WTC11 (cell line): ENCODE measurements around the gene AIFM2. TPM values are rescaled to one million over a fixed set of nuclear protein-coding genes. Genes with fewer than 3 reads are reported as not detected.

Source experiments
- ATAC-seq: fragments of 200-7000 bp; cut with Tn5 transposase; 2 replicates; pipeline ENCODE4 v1.10.0; 2021; ENCODE audit warnings: mild to moderate bottlenecking, moderate library complexity
- CTCF ChIA-PET: fragments of 300-600 bp; sonication (Branson Sonifier 250); formaldehyde crosslinking; loops from one replicate; lab custom pipeline; 2021; ENCODE audit warnings: antibody characterized with exemption; lab: Charles Lee
- POLR2A ChIA-PET: fragments of 350-600 bp; sonication (Branson Sonifier 250); formaldehyde crosslinking; loops from one replicate; lab custom pipeline; 2021; ENCODE audit warnings: antibody characterized with exemption; lab: Charles Lee
- DNase-seq: peaks from one replicate; pipeline ENCODE4 v3.0.0; 2021; ENCODE audit warnings: low spot score
- H3K27ac Mint-ChIP-seq: 2 replicates; pipeline ENCODE4 v1.8.0; 2021; ENCODE audit warnings: mixed read lengths
- H3K27me3 Mint-ChIP-seq: 2 replicates; pipeline ENCODE4 v1.8.0; 2021; ENCODE audit warnings: low read depth, mild to moderate bottlenecking, moderate library complexity, mixed read lengths
- H3K36me3 Mint-ChIP-seq: 2 replicates; pipeline ENCODE4 v1.8.0; 2021; ENCODE audit warnings: mixed read lengths
- H3K4me1 Mint-ChIP-seq: 2 replicates; pipeline ENCODE4 v1.8.0; 2022; ENCODE audit warnings: mixed read lengths
- H3K4me3 Mint-ChIP-seq: 2 replicates; pipeline ENCODE4 v1.8.0; 2021; ENCODE audit warnings: mild to moderate bottlenecking, moderate library complexity, mixed read lengths
- H3K9me3 Mint-ChIP-seq: 2 replicates; pipeline ENCODE4 v1.8.0; 2021; ENCODE audit warnings: mixed read lengths
- CREB1 ChIP-seq: sonication (generic); formaldehyde crosslinking; IDR thresholded peaks from 2 replicates; pipeline ENCODE4 v1.8.0; 2023; ENCODE audit warnings: mild to moderate bottlenecking, missing genetic modification reagents
- E2F5 ChIP-seq: sonication (generic); formaldehyde crosslinking; IDR thresholded peaks from 2 replicates; pipeline ENCODE4 v1.8.1; 2022; ENCODE audit warnings: mild to moderate bottlenecking, moderate library complexity, missing genetic modification reagents
- ETV6 ChIP-seq: sonication (generic); formaldehyde crosslinking; IDR thresholded peaks from 2 replicates; pipeline ENCODE4 v1.8.1; 2022; ENCODE audit warnings: mild to moderate bottlenecking, missing genetic modification reagents
- GTF2I ChIP-seq: fragments of 250-450 bp; sonication (Bioruptor Pico); conservative IDR thresholded peaks from 2 replicates; pipeline ENCODE4 v1.4.0; 2021; ENCODE audit warnings: mild to moderate bottlenecking
- IRF1 ChIP-seq: sonication (generic); formaldehyde crosslinking; IDR thresholded peaks from 2 replicates; pipeline ENCODE4 v1.8.0; 2023; ENCODE audit warnings: missing genetic modification reagents
- MAX ChIP-seq: sonication (generic); formaldehyde crosslinking; IDR thresholded peaks from 2 replicates; pipeline ENCODE4 v1.8.0; 2022; ENCODE audit warnings: mild to moderate bottlenecking, missing genetic modification reagents
- MYBL2 ChIP-seq: sonication (generic); formaldehyde crosslinking; IDR thresholded peaks from 2 replicates; pipeline ENCODE4 v1.8.1; 2023; ENCODE audit warnings: mild to moderate bottlenecking, moderate library complexity, missing genetic modification reagents
- PRRX2 ChIP-seq: fragments of 250-450 bp; sonication (Bioruptor Pico); IDR thresholded peaks from 2 replicates; pipeline ENCODE4 v1.8.0; 2021; ENCODE audit warnings: mild to moderate bottlenecking
- RORB ChIP-seq: fragments of 250-450 bp; sonication (Bioruptor Pico); IDR thresholded peaks from 2 replicates; pipeline ENCODE4 v1.9.0; 2021; ENCODE audit warnings: mild to moderate bottlenecking
- SMAD3 ChIP-seq: sonication (generic); formaldehyde crosslinking; IDR thresholded peaks from 2 replicates; pipeline ENCODE4 v1.8.0; 2022; ENCODE audit warnings: missing genetic modification reagents, mild to moderate bottlenecking, borderline replicate concordance
- SOX15 ChIP-seq: fragments of 250-450 bp; sonication (Bioruptor Pico); IDR thresholded peaks from 2 replicates; pipeline ENCODE4 v1.9.0; 2021; ENCODE audit warnings: mild to moderate bottlenecking
- STAT6 ChIP-seq: sonication (generic); formaldehyde crosslinking; conservative IDR thresholded peaks from 2 replicates; pipeline ENCODE4 v1.8.1; 2023; ENCODE audit warnings: mild to moderate bottlenecking, low read depth, missing genetic modification reagents, moderate library complexity
- TEAD1 ChIP-seq: sonication (generic); formaldehyde crosslinking; IDR thresholded peaks from 2 replicates; pipeline ENCODE4 v1.8.0; 2022; ENCODE audit warnings: mild to moderate bottlenecking, missing genetic modification reagents
- USF1 ChIP-seq: sonication (generic); formaldehyde crosslinking; IDR thresholded peaks from 2 replicates; pipeline ENCODE4 v1.8.0; 2022; ENCODE audit warnings: mild to moderate bottlenecking, missing genetic modification reagents
- ZBTB21 ChIP-seq: sonication (generic); formaldehyde crosslinking; IDR thresholded peaks from 2 replicates; pipeline ENCODE4 v1.8.1; 2023; ENCODE audit warnings: mild to moderate bottlenecking, missing genetic modification reagents, borderline replicate concordance
- ZNF121 ChIP-seq: sonication (generic); formaldehyde crosslinking; IDR thresholded peaks from 2 replicates; pipeline ENCODE4 v1.8.0; 2023; ENCODE audit warnings: missing genetic modification reagents
- ZNF263 ChIP-seq: sonication (generic); formaldehyde crosslinking; IDR thresholded peaks from 2 replicates; pipeline ENCODE4 v1.8.1; 2022; ENCODE audit warnings: low read depth, mild to moderate bottlenecking, moderate library complexity, missing genetic modification reagents
- ZNF425 ChIP-seq: fragments of 250-450 bp; sonication (Bioruptor Pico); conservative IDR thresholded peaks from 2 replicates; pipeline ENCODE4 v1.9.0; 2021; ENCODE audit warnings: mild to moderate bottlenecking
- total RNA-seq: library from RNA; stranded (reverse); gene quantifications from 3 replicates; pipeline ENCODE4 v1.2.3, GENCODE V29; 2021
- TF ChIP-seq, protein P1 (sequence below): fragments of 250-450 bp; sonication (Bioruptor Pico); IDR thresholded peaks from 2 replicates; pipeline ENCODE4 v1.8.0; 2021; ENCODE audit warnings: mild to moderate bottlenecking
- TF ChIP-seq, protein P2 (sequence below): sonication (generic); formaldehyde crosslinking; IDR thresholded peaks from 2 replicates; pipeline ENCODE4 v1.8.0; 2022; ENCODE audit warnings: mild to moderate bottlenecking, missing genetic modification reagents

Gene AIFM2
- total RNA-seq, 1 experiment from 2014 or later = 4.4 TPM

- TF ChIP-seq ETV6 (CRISPR knock-in tag) = peak; percentile 33; the same call in 1 of the 2 replicates
- TF ChIP-seq E2F5 = peak; percentile 37; the same call in 1 of the 2 replicates
- TF ChIP-seq USF1 (CRISPR knock-in tag) = 0 out of 2 replicates have a peak, but pooled peaks have one; percentile 21
- no peak for TF ChIP-seq CREB1 (CRISPR knock-in tag)
- TF ChIP-seq STAT6 = no peak
- TF ChIP-seq SOX15 = no peak
- TF ChIP-seq SMAD3 (CRISPR knock-in tag) = no peak
- TF ChIP-seq, protein P1, sequence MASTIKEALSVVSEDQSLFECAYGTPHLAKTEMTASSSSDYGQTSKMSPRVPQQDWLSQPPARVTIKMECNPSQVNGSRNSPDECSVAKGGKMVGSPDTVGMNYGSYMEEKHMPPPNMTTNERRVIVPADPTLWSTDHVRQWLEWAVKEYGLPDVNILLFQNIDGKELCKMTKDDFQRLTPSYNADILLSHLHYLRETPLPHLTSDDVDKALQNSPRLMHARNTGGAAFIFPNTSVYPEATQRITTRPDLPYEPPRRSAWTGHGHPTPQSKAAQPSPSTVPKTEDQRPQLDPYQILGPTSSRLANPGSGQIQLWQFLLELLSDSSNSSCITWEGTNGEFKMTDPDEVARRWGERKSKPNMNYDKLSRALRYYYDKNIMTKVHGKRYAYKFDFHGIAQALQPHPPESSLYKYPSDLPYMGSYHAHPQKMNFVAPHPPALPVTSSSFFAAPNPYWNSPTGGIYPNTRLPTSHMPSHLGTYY (CRISPR knock-in tag) = peak; percentile 69; the same call in 1 of the 2 replicates
- TF ChIP-seq PRRX2 (CRISPR knock-in tag) = no peak
- TF ChIP-seq ZBTB21 (CRISPR knock-in tag) = peak; percentile 59
- TF ChIP-seq ZNF263 (CRISPR knock-in tag) = no peak
- TF ChIP-seq, all 79 proteins: peak for 24
Measured at GRCh38 chr10:70146489-70147258, 14.0 kb upstream of the AIFM2 start, which contains the start of gene TYSND1 (continued).

DNA sequence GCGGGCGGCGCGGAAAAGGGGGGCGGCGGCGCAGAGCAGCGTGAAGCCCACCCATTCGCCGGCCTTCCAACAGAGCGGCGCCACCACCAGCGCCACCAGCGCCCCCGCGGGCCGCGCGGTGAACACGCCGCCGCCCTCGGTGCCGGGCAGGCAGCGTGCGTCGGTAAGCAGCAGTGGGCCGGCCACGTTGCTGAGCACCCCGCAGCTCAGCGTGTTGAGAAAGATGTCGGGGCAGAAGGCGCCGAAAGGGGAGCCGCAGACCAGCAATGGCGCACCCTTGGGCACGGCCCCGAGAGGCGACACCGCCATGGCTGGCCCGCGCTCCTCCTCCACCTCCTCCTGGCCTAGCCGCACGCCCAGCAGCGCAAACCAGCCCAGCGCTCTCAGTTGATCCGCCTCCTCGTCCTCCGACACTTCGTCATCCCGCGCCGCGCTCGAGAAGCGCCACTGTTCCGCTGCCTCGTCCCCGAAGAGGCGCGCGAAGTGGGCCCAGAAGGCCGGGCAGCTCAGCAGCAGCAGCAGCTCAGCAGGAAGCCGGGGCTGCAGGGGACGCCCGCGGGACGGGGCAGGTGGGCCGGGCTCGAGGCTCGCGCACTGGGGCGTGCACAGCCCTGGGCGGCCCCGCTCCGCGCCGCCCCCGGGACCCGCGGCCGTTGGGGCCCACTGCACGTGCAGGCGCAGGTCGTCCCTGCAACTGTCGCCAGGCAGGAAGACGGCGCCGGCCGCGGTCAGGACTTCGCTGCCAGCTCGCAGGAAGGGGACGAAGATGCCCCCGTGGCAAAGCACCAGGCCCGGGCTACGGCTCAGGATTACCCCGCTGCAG is 13.3 kb upstream of the AIFM2 start:
- peak overlapping the region; percentile 78 for H3K4me3 Mint-ChIP-seq
- ATAC-seq (peak; percentile 10), DNase-seq (peak; percentile 59)
- H3K27me3 Mint-ChIP-seq = no peaks in the 10 kb centered on the region
- peaks cover 7% of the 10 kb centered on the region; the same call in 1 of the 2 replicates for H3K36me3 Mint-ChIP-seq
- ChIA-PET CTCF (interaction anchor here (0.6 to 4.0 kb wide), 68 partner anchors 10 to 696 kb away, joined by 3 to 79 read pairs (median 4); partner anchors contain the start of genes MACROH2A2, NPFFR1, PPA1 and SAR1A), POLR2A (interaction anchor here (0.5 to 1.8 kb wide), 18 partner anchors 10 to 1758 kb away, joined by 3 to 19 read pairs (median 4); partner anchors contain the start of gene SAR1A)
- no peak overlapping the region for H3K27ac Mint-ChIP-seq
- peaks cover 16% of the 10 kb centered on the region for H3K4me1 Mint-ChIP-seq
- no peaks in the 10 kb centered on the region for H3K9me3 Mint-ChIP-seq
- TF ChIP-seq IRF1 (CRISPR knock-in tag) = peak; percentile 16; the same call in 1 of the 2 replicates
- TF ChIP-seq MAX (CRISPR knock-in tag) = peak; percentile 89; the same call in 1 of the 2 replicates
- TF ChIP-seq, protein P2, sequence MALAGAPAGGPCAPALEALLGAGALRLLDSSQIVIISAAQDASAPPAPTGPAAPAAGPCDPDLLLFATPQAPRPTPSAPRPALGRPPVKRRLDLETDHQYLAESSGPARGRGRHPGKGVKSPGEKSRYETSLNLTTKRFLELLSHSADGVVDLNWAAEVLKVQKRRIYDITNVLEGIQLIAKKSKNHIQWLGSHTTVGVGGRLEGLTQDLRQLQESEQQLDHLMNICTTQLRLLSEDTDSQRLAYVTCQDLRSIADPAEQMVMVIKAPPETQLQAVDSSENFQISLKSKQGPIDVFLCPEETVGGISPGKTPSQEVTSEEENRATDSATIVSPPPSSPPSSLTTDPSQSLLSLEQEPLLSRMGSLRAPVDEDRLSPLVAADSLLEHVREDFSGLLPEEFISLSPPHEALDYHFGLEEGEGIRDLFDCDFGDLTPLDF (CRISPR knock-in tag) = peak; percentile 61; the same call in 1 of the 2 replicates
- TF ChIP-seq GTF2I = no peak
- TF ChIP-seq ZNF425 (CRISPR knock-in tag) = no peak
- no peak; the same call in 1 of the 2 replicates for TF ChIP-seq E2F5
- no peak for TF ChIP-seq RORB (CRISPR knock-in tag)
- TF ChIP-seq USF1 (CRISPR knock-in tag) = peak; percentile 59
- peak; percentile 75 for TF ChIP-seq TEAD1 (CRISPR knock-in tag)
- TF ChIP-seq MYBL2 (CRISPR knock-in tag) = no peak
- TF ChIP-seq ZNF121 (CRISPR knock-in tag) = 0 out of 2 replicates have a peak, but pooled peaks have one; percentile 3
